LNCaP clone FGC (cell line): ENCODE measurements around the gene PLCXD1.
"Not testable (repeated sequence)": the region's sequence is repeated elsewhere in the genome, so short reads cannot be mapped to it uniquely, and the experiment has no call there.

ENCODE experiments used
- DNase-seq: peaks from one replicate; pipeline ENCODE4 v3.0.0-alpha.2; 2011; ENCODE audit warnings: low read depth
- H3K4me3 ChIP-seq: 2 replicates; pipeline ENCODE4 v1.5.1; 2011; ENCODE audit warnings: mild to moderate bottlenecking, low read depth, low read length, control low read depth
- TF ChIP-seq, protein P1 (sequence below): IDR thresholded peaks from 2 replicates; pipeline ENCODE4 v1.5.1; 2012; ENCODE audit warnings: mild to moderate bottlenecking; ENCODE audit not compliant: control insufficient read depth, insufficient read depth; ENCODE audit errors: extremely low read depth

Gene PLCXD1

DNA sequence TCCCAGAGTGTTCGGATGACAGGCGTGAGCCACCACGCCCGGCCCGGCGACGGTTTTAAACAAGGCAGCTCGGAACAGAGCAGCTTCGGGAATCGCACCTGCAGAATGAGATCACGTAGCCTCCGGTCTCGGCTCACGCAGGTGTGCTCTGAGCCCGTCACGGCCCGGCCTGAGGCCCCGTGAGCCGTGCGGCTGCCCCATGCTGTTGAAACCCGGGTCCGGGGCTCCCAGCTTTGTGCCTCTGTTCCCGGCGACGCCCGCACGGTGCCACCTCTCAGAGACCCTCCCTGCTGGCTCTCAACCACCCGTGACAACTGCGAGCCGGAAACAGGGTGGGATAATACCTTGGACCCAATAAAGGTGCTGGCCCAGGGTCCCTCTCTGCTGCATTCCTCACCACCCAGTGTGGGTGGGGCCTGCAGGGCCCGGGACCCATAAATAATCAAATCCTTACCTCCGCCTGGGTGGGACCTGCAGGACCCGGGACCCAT, 13.4 kb upstream of the PLCXD1 start:
- TF ChIP-seq, protein P1, sequence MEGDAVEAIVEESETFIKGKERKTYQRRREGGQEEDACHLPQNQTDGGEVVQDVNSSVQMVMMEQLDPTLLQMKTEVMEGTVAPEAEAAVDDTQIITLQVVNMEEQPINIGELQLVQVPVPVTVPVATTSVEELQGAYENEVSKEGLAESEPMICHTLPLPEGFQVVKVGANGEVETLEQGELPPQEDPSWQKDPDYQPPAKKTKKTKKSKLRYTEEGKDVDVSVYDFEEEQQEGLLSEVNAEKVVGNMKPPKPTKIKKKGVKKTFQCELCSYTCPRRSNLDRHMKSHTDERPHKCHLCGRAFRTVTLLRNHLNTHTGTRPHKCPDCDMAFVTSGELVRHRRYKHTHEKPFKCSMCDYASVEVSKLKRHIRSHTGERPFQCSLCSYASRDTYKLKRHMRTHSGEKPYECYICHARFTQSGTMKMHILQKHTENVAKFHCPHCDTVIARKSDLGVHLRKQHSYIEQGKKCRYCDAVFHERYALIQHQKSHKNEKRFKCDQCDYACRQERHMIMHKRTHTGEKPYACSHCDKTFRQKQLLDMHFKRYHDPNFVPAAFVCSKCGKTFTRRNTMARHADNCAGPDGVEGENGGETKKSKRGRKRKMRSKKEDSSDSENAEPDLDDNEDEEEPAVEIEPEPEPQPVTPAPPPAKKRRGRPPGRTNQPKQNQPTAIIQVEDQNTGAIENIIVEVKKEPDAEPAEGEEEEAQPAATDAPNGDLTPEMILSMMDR: no peak
- H3K4me3 ChIP-seq: no peak overlapping the region

DNA sequence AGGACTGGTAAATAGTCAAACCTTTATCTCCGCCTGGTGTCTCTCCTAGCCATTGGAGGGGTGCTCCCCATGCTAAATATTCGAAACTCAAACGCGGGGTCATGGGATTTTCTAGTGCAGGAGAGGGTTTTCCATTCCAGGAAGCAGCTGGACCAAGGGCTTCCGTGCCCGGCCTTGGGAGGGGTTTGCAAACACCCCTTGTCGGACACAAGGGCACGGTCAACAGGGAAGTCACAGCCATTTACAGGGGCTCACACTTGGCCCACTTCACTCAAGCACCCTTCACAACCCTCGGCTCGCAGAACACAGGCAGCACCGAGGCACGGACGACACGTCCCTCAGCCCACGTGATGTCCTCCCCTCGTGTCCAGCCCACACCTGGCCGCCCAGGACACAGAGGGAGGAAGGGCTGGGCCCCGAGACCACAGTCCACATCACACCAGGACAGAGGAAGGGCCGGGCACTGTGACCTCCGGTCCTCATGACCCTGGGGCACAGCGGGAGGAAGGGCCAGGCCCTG, 10.3 kb upstream of the PLCXD1 start:
- TF ChIP-seq, protein P1: no peak
- no peak overlapping the region for H3K4me3 ChIP-seq
- DNase-seq: no peak

More for the DNA sequence above, 13.4 kb upstream of the PLCXD1 start:
- DNase-seq: no peak

DNA sequence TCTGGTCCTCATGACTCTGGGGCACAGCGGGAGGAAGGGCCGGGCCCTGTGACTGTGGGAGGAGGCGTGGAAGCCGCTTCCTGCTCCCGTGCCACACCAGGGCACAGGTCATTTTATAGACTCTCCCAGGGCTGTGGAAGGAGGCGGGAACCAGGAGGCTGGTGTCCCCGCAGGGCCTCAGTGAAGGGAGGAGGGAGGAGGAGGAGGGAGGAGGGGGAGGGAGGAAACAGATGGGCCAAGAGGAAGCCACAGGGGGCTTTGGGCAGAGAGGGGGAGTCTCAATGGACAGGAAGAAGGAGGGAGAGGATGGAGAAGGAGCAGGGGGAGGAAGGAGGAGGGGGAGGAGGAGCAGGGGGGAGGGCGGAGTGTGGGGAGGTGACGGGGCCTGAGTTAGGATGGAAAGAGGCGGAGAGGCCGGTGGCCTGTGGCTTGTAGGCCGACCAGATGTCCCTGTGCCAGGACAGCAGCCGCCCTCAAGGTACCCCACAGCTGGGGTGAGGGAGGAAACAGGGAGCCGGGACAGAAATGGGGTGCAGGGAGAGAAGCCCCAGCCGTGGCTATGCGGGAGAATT, 6.2 kb upstream of the PLCXD1 start:
- TF ChIP-seq, protein P1: no peak
- no peak for DNase-seq
- H3K4me3 ChIP-seq: no peak overlapping the region

DNA sequence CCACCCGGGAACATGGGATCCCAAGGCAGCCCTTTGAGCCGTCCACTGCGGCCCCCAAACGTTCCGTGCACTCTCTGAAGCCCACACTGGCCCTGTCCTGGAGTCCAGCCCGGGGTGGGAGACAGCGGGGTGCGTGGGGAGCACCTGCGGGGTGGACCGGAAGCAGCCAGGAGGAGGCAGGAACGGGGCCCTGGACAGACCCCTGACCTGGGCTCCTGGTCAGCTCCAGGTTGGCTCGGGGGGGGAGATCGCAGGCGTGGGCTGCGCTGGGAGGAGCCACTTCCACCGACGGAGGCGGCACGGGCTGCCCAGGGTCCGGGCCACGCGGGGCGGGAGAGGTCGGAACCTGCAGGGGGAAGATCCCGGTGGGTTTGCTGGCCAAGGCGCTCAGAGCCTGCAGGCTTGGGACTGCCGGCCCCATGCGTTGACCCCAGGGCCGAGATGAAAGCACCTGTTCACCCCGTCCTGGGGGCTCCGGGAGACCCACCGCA, 5.7 kb upstream of the PLCXD1 start:
- DNase-seq: no peak
- peak overlapping the region; percentile 96 for H3K4me3 ChIP-seq
- TF ChIP-seq, protein P1: no peak

DNA sequence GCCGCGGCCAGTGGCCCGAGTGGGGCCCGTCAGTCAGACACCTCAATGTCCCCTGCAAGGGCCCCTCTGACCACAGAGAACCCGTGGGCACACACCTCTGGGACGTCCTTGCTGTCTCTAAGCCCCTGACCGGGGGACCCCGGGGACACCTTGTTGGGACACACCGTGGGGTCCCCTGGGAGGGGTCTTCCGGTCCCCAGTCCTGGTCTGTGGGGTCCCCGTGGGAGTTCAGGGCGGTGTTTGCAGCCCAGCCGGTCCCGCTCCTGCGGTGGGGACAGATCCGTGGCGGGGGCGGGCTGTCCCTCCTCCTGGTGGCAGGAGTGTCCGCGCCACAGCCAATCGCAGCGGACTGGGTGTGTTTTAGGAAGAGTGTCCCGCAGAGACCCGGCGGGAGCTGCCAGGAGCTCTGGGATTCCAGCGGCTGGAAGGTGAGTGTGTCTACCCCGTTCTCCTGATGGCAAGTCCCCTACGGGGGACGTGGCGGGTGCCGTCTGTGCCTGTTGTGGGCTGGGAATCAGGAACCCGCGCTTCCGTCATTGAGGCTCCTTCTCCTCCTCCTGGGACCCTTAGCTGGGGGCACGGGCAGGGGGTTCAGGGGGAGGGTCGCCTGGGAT, 5.1 kb upstream of the PLCXD1 start:
- DNase-seq: peak; percentile 57
- TF ChIP-seq, protein P1: no peak
- peak overlapping the region; percentile 96 for H3K4me3 ChIP-seq

DNA sequence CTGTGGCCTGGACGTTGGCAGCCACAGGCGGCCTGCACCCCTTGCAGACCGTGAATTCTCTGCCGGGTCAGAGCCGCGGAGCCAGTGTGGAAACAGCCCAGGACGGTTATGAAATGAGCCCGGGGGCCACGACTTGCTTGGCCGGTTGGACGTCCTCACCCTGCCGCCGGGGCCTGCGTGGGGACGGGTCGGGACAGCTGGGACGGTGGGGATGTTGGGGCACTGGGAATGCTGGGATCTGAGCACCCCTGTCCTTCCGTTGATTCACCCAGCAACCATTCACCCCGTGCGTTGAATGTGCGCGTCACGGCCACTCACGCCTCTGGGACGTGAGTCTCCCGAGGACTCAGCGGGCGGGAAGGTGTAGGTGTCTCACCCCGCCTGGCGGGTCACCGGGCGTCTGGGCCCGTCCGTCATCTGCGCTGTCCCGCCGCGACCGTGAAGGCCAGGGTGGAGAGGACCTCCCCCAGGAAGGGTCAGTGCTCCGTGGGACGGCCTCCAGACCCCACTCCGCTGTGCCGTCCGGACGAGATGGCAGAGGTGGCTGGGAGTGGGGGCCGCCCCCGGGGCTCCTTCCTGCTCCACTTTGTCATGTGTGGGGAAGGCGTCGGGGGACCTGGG, 4.5 kb upstream of the PLCXD1 start:
- DNase-seq: peak; percentile 11

DNA sequence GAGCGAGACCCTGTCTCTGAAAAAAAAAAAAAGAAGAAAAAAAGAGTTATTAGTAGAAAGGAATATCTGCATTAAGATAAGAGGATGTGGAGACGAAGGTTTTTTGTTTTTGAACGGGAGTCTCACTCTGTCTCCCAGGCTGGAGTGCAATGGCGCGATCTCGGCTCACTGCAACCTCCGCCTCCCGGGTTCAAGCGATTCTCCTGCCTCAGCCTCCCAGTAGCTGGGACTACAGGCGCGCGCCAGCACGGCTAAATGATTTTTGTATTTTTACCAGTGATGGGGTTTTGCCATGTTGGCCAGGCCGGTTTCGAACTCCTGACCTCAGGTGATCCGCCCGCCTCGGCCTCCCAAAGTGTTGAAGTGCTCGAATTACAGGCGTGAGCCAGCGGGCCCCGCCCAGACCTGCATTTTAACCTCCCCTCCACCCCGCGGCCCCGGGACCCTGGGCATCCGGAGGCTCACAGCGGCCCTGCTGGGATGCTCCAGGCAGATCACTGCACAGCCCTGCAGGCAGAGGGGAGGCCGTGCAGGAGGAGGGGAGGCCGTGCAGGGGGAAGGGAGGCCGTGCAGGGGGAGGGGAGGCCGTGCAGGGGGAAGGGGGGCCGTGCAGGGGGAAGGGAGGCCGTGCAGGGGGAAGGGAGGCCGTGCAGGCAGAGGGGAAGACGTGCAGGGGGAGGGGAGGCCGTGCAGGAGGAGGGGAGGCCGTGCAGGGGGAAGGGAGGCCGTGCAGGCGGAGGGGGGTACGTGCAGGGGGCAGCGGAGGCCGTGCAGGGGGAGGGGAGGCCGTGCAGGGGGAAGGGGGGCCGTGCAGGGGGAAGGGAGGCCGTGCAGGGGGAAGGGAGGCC, 1.2 kb upstream of the PLCXD1 start:
- H3K4me3 ChIP-seq, DNase-seq: not testable (repeated sequence)

More for the DNA sequence above, 4.5 kb upstream of the PLCXD1 start:
- H3K4me3 ChIP-seq: peak overlapping the region; percentile 96
- TF ChIP-seq, protein P1: no peak

DNA sequence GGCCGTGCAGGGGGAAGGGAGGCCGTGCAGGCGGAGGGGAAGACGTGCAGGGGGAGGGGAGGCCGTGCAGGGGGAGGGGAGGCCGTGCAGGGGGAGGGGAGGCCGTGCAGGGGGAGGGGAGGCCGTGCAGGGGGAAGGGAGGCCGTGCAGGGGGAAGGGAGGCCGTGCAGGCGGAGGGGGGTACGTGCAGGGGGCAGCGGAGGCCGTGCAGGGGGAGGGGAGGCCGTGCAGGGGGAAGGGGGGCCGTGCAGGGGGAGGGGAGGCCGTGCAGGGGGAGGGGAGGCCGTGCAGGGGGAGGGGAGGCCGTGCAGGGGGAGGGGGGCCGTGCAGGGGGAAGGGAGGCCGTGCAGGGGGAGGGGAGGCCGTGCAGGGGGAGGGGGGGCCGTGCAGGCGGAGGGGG, 459 bp upstream of the PLCXD1 start:
- not testable (repeated sequence) for H3K4me3 ChIP-seq, DNase-seq

DNA sequence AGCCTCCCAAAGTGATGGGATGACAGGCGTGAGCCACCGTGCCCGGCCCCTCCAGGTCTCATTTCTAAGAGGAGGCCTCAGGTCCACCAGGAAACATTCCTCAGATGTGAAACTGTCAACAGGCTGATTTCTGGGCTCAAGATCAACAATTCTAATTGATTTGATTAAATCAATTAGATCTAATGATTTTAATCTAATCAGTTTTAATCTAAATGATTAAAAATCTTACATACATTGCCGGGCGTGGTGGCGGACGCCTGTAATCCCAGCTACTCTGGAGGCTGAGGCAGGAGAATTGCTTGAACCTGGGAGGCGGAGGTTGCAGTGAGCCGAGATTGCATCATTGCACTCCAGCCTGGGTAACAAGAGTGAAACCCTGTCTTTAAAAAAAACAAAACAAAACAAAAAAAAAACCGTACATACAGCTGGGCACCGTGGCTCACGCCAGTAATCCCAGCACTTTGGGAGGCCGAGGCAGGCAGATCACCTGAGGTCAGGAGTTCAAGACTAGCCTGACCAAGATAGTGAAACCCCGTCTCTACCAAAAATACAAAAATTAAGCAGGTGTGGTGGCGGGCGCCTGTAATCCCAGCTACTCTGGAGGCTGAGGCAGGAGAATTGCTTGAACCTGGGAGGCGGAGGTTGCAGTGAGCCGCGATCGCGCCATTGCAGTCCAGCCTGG, 960 bp downstream of the PLCXD1 start:
- DNase-seq, H3K4me3 ChIP-seq: not testable (repeated sequence)
